Stimulated activated CD8-positive, alpha-beta memory T cell treated with anti-CD3 and anti-CD28 coated beads, Interleukin-15, amount 100 ng/mL, for 4 hours (primary cell): ENCODE data around the gene MAL.
"Not testable (repeated sequence)": the region's sequence is repeated elsewhere in the genome, so short reads cannot be mapped to it uniquely, and the experiment has no call there.

Source experiments
- DNase-seq, 2 donors: peaks; one replicate each; pipeline ENCODE4 v3.0.0-alpha.2; 2020; ENCODE audit warnings: low read depth in 2 of 2

The MAL gene

DNA sequence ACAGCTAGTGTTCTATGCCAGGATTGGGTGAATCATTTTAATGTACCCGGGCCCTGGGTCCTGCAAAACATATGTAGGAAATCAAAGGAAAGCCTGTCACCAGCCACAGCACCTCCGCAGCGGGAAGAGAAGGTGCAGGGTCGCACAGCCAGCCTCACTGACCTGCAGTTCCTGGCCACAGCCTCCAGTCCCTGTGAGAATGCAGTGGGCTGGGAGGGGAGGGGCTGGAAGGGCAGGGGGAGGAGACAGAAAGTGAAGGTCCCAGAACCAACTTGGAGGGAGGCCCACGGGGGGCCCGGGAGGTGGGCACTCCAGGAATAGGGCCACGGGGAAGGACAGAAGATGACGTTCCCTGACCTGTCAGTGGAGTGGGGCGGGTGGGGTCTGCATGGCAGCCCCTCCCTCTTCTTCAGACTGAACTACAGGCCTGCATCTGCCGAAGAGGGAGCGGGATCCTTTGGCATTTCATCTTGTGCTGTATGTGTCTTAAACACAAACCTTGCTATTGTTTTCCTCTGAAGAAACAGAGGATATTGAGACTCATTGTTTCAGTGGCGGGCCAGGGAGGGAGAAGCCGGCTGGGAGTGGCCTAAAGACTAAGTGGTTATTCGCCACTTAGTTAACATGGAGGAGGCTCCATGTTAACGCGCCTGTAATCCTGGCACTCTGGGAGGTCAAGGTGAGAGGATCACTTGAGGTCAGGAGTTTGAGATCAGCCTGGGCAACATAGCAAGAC lies 7.5 kb downstream of the MAL start:
- no peak for DNase-seq

- no peak for DNase-seq
These were observed 8.7 kb downstream of the MAL start for GRCh38 chr2:95034221-95034620.

GRCh38 chr2:95034818-95035217 lies 9.3 kb downstream of the MAL start:
- DNase-seq: no peak

GRCh38 chr2:95036596-95037383 lies 11.3 kb downstream of the MAL start:
- no peak for DNase-seq

DNA sequence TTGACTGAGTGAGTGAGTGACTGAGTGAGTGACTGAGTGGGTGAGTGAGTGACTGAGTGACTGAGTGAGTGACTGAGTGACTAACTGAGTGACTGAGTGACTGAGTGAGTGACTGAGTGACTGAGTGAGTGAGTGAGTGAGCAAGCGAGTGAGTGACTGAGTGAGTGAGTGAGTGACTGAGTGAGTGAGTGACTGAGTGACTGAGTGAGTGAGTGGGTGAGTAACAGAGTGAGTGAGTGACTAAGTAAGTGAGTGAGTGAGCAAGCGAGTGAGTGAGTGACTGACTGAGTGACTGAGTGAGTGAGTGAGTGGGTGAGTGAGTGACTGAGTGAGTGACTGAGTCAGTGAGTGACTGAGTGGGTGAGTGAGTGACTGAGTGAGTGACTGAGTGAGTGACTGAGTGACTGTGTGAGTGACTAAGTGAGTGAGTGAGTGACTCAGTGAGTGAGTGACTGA lies 11.9 kb downstream of the MAL start:
- no peak for DNase-seq

- not testable (repeated sequence) for DNase-seq
These were observed 12.5 kb downstream of the MAL start for GRCh38 chr2:95037841-95038585.

GRCh38 chr2:95038635-95039298 lies 13.3 kb downstream of the MAL start:
- no peak for DNase-seq

GRCh38 chr2:95039363-95039762 lies 13.9 kb downstream of the MAL start:
- DNase-seq: peak in 1 of 2 donors; percentile 43

GRCh38 chr2:95039978-95040377 lies 14.5 kb downstream of the MAL start:
- no peak for DNase-seq

GRCh38 chr2:95040426-95040825 lies 14.9 kb downstream of the MAL start:
- no peak for DNase-seq

- no peak for DNase-seq
These were observed 15.7 kb downstream of the MAL start for GRCh38 chr2:95041060-95041823.

- DNase-seq: no peak
These were observed 16.4 kb downstream of the MAL start for GRCh38 chr2:95041824-95042442.

DNA sequence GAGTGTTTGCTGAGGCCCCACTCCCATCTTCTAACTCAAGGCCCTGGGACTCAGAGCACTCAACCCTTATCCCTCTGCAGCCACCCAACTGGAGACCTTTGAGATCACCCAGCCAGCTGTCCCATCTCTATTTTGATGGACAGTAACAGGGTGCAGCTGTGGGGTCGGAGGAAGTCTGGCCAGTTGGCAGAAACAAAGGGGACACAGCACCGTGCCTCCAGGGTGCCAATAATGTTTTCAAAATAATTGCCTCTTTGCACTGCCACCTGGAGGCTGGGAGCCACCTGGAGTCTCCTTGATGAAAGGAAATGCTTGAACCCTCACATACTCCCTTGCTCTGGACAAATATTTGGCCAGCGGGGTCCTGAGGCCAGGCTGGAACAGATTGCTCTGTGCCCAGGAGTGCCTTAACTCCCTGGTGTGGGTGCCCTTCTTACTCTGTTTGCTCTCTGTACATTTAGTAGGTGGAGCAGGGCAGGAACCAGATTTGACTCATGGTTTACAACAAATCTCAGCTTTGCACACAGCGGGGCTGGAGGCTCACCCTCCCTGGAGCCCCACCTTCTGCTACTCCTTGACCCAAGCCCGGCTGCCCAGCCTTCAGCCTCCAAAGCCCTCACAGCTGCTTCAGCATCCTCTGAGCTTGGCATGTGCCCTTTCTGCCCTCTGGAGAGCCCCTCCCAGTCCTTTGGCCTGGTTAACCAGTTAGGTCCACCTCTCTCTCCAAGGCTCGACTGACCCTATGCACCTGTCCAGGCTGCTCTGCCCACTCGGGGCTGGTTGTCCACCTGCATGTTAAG lies 17.2 kb downstream of the MAL start:
- DNase-seq: no peak

GRCh38 chr2:95043300-95044093 lies 18.0 kb downstream of the MAL start:
- no peak for DNase-seq

GRCh38 chr2:95044601-95045000 lies 19.1 kb downstream of the MAL start:
- no peak for DNase-seq

DNA sequence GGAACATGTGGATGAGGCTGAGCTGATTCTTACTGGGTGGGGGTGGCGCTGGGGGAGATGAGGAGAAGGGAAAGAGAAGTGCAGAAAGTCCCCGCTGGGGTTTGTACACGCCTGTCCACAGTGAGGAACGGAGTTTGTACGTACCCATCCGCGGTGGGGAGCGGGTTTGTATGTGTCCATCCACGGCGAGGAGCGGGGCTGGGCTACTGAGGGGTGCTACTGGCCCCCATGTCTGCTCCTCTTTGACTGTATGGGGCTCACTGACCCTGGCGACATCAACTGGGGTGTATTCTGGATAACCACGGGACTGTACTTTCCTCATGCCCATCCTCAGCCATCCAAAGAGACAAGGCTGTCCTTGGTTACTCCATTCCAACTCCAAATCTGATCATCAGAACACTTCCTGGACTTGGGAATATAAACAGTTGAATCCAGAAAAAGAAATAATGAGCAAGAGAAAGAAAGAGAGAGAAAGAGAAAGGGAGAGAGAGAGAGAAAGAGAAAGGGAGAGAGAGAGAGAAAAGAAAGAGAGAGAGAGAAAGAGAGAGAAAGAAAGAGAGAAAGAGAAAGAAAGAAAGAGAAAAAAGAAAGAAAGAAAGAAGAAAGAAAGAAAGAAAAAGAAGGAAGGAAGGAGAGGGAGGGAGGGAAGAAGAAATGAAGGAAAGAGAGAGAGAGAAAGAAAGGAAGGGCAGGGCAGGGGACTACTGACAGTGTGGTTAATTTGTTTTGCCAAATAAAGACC lies 21.0 kb downstream of the MAL start:
- DNase-seq: no peak

GRCh38 chr2:95047629-95048510 lies 22.4 kb downstream of the MAL start:
- DNase-seq: no peak
